MCF 10A (cell line): ENCODE results near the gene FLT4. TPM values are rescaled to one million over a fixed set of nuclear protein-coding genes. Genes with fewer than 3 reads are reported as not detected.
"Not testable (repeated sequence)": the region's sequence is repeated elsewhere in the genome, so short reads cannot be mapped to it uniquely, and the experiment has no call there.

ENCODE experiments used
- BruUV-seq: library from RNA; stranded (reverse); fragments of 400-500 nt; replicated peaks from 2 replicates; lab custom pipeline; 2021; lab: Mats Ljungman, UMichigan
- CTCF ChIA-PET: fragments of 300-600 bp; sonication (Branson Sonifier 250); formaldehyde crosslinking; extraction: SDS; loops from one replicate; lab custom pipeline; 2021; ENCODE audit warnings: antibody characterized with exemption, inconsistent platforms; lab: Yijun Ruan, JAX
- POLR2A ChIA-PET: fragments of 300-600, 350-650 bp; sonication (Branson Sonifier 250); formaldehyde crosslinking; extraction: SDS; loops from one replicate; lab custom pipeline; 2020; ENCODE audit warnings: antibody characterized with exemption, inconsistent platforms; lab: Yijun Ruan, JAX
- DNase-seq: peaks from one replicate; pipeline ENCODE4 v3.0.0-alpha.2; 2018; ENCODE audit not compliant: unreplicated experiment
- H3K27ac Mint-ChIP-seq: one replicate; pipeline ENCODE4 v1.8.0; 2022; ENCODE audit warnings: mild to moderate bottlenecking, low read depth, mixed read lengths; ENCODE audit not compliant: unreplicated experiment
- H3K27me3 Mint-ChIP-seq: one replicate; pipeline ENCODE4 v1.8.0; 2022; ENCODE audit warnings: mixed read lengths; ENCODE audit not compliant: insufficient read depth, unreplicated experiment
- H3K36me3 Mint-ChIP-seq: one replicate; pipeline ENCODE4 v1.8.0; 2022; ENCODE audit warnings: mild to moderate bottlenecking, moderate library complexity, mixed read lengths; ENCODE audit not compliant: insufficient read depth, unreplicated experiment
- H3K4me1 Mint-ChIP-seq: one replicate; pipeline ENCODE4 v1.8.0; 2022; ENCODE audit warnings: mixed read lengths; ENCODE audit not compliant: insufficient read depth, unreplicated experiment
- H3K4me3 Mint-ChIP-seq: one replicate; pipeline ENCODE4 v1.8.0; 2022; ENCODE audit warnings: mild to moderate bottlenecking, moderate library complexity, mixed read lengths; ENCODE audit not compliant: unreplicated experiment
- H3K9me3 Mint-ChIP-seq: one replicate; pipeline ENCODE4 v1.8.0; 2022; ENCODE audit warnings: mixed read lengths; ENCODE audit not compliant: unreplicated experiment
- CTCF ChIP-seq: fragments of 200-600 bp; IDR thresholded peaks from one replicate; pipeline ENCODE4 v1.8.0; 2022; ENCODE audit warnings: antibody characterized with exemption, mild to moderate bottlenecking; ENCODE audit not compliant: unreplicated experiment
- intact Hi-C: fragments of 100-400 bp; cut with micrococcal nuclease; formaldehyde crosslinking; loops from 2 replicates; pipeline ENCODE4 v1.14.1; 2022
- total RNA-seq: library from RNA; stranded (reverse); gene quantifications from 2 replicates; pipeline ENCODE4 v1.2.3, GENCODE V29; 2022

Gene FLT4
- total RNA-seq, 1 experiment from 2014 or later: not detected

- Mint-ChIP-seq H3K36me3 (no peaks in the 10 kb centered on the region), H3K27me3 (peaks cover 85% of the 10 kb centered on the region), H3K4me1 (no peaks in the 10 kb centered on the region), H3K4me3 (no peak overlapping the region), H3K9me3 (no peaks in the 10 kb centered on the region), H3K27ac (no peak overlapping the region)
- intact Hi-C loops: no loop called here
- ChIA-PET CTCF (interaction anchor here (0.7 kb wide), 1 partner anchor 601 kb away, joined by 3 read pairs; no protein-coding TSS in a partner anchor), POLR2A (interaction anchor here (1.2 kb wide), 1 partner anchor 12 kb away, joined by 3 read pairs; no protein-coding TSS in a partner anchor)
- DNase-seq: no peak
- no TSS peak for BruUV-seq
- TF ChIP-seq CTCF: no peak
These were observed 39.1 kb upstream of the FLT4 start for GRCh38 chr5:180688330-180689070.

GRCh38 chr5:180686799-180687198 lies 37.4 kb upstream of the FLT4 start:
- H3K9me3 Mint-ChIP-seq, intact Hi-C loops, DNase-seq, H3K27ac Mint-ChIP-seq, H3K4me1 Mint-ChIP-seq, BruUV-seq, POLR2A ChIA-PET, CTCF ChIA-PET, H3K4me3 Mint-ChIP-seq, H3K36me3 Mint-ChIP-seq: not testable (repeated sequence)
- peaks cover 85% of the 10 kb centered on the region for H3K27me3 Mint-ChIP-seq

- TF ChIP-seq CTCF: no peak
- BruUV-seq: no TSS peak
- ChIA-PET POLR2A (no interaction called here), CTCF (interaction anchor here (0.9 kb wide), 1 partner anchor 34 kb away, joined by 5 read pairs; no protein-coding TSS in a partner anchor)
- no peaks in the 10 kb centered on the region for H3K36me3 Mint-ChIP-seq
- DNase-seq: no peak
- H3K27ac Mint-ChIP-seq: no peak overlapping the region
- H3K27me3 Mint-ChIP-seq: peaks cover 69% of the 10 kb centered on the region
- H3K4me3 Mint-ChIP-seq: no peak overlapping the region
- H3K9me3 Mint-ChIP-seq: no peaks in the 10 kb centered on the region
- H3K4me1 Mint-ChIP-seq: no peaks in the 10 kb centered on the region
- intact Hi-C loops: no loop called here
These were observed 35.3 kb upstream of the FLT4 start for GRCh38 chr5:180684623-180685161.

- Mint-ChIP-seq H3K27ac (no peak overlapping the region), H3K27me3 (peaks cover 55% of the 10 kb centered on the region), H3K4me1 (no peaks in the 10 kb centered on the region), H3K4me3 (no peak overlapping the region), H3K9me3 (no peaks in the 10 kb centered on the region), H3K36me3 (no peaks in the 10 kb centered on the region)
- intact Hi-C loops: no loop called here
- no peak for TF ChIP-seq CTCF
- POLR2A ChIA-PET: no interaction called here
- no TSS peak for BruUV-seq
- CTCF ChIA-PET: interaction anchor here (0.7 to 1.0 kb wide), 4 partner anchors 10 to 358 kb away, joined by 3 to 6 read pairs (median 3); no protein-coding TSS in a partner anchor
- no peak for DNase-seq
These were observed 34.0 kb upstream of the FLT4 start for GRCh38 chr5:180683220-180683922.
